GM23338 (cell line): Measurements from ENCODE around the gene FCHO2. TPM values are rescaled to one million over a fixed set of nuclear protein-coding genes. Genes with fewer than 3 reads are reported as not detected.

ENCODE experiments used
- CREB1 ChIP-seq: fragments of 250-450 bp; sonication (Bioruptor Pico); IDR thresholded peaks from 2 replicates; pipeline ENCODE4 v1.5.0; 2020; ENCODE audit warnings: low read depth, mild to moderate bottlenecking, moderate library complexity
- CTCF ChIP-seq, 2 experiments: fragments of 200-600 bp in 1 of 2; sonication (generic) in 1 of 2; conservative IDR thresholded peaks; 2 replicates each; pipeline versions ENCODE4 v1.5.1 to v1.6.1; 2016 to 2017; ENCODE audit warnings: antibody characterized with exemption in 2 of 2, low read depth in 2 of 2, mild to moderate bottlenecking in 2 of 2, moderate library complexity in 1 of 2
- STAT1 ChIP-seq: IDR thresholded peaks from one replicate; pipeline ENCODE4 v1.6.1; 2016; ENCODE audit warnings: antibody characterized with exemption; ENCODE audit not compliant: unreplicated experiment
- polyA plus RNA-seq: library from polyadenylated mRNA; unstranded; fragments of >200 nt; fragmentation: Nextera tagmentation; extraction: Ambion mirVana; gene quantifications from 2 replicates; pipeline ENCODE4 v1.2.1, GENCODE V29; 2016
- total RNA-seq: library from RNA; depleted of rRNA; stranded (reverse); fragments of >200 nt; shearing (Covaris generic); gene quantifications from 2 replicates; pipeline ENCODE4 v1.2.3, GENCODE V29; 2014
- TF ChIP-seq, protein P1 (sequence below): fragments of 250-450 bp; sonication (Bioruptor Pico); IDR thresholded peaks from 2 replicates; pipeline ENCODE4 v1.5.0; 2020; ENCODE audit warnings: mild to moderate bottlenecking, moderate library complexity
- TF ChIP-seq, protein P2 (sequence below): IDR thresholded peaks from one replicate; pipeline ENCODE4 v1.6.1; 2018; ENCODE audit warnings: antibody characterized with exemption; ENCODE audit not compliant: unreplicated experiment

Gene FCHO2
- total and polyA plus RNA-seq, 2 experiments from 2014 or later = 8.4 to 10.1 TPM

DNA sequence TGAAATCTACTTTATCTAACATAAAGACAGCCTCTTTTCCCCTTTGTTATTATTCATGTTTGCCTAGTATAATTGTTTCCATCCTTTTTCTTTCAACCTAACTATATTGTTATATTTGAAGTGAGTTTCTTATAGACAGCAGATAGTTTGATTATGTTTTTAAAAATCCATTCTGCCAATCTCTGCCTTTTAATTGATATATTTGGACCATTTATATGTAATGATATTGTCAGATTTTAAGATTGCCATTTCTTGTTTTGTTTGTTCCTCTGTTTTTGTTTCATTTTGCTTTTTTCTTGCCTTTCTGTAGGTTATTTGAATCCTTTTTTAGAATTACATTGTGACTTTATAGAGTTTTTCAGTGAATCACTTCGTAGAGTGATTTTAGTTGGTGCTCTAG is 89.8 kb downstream of the FCHO2 start (continued):
- TF ChIP-seq, protein P1, sequence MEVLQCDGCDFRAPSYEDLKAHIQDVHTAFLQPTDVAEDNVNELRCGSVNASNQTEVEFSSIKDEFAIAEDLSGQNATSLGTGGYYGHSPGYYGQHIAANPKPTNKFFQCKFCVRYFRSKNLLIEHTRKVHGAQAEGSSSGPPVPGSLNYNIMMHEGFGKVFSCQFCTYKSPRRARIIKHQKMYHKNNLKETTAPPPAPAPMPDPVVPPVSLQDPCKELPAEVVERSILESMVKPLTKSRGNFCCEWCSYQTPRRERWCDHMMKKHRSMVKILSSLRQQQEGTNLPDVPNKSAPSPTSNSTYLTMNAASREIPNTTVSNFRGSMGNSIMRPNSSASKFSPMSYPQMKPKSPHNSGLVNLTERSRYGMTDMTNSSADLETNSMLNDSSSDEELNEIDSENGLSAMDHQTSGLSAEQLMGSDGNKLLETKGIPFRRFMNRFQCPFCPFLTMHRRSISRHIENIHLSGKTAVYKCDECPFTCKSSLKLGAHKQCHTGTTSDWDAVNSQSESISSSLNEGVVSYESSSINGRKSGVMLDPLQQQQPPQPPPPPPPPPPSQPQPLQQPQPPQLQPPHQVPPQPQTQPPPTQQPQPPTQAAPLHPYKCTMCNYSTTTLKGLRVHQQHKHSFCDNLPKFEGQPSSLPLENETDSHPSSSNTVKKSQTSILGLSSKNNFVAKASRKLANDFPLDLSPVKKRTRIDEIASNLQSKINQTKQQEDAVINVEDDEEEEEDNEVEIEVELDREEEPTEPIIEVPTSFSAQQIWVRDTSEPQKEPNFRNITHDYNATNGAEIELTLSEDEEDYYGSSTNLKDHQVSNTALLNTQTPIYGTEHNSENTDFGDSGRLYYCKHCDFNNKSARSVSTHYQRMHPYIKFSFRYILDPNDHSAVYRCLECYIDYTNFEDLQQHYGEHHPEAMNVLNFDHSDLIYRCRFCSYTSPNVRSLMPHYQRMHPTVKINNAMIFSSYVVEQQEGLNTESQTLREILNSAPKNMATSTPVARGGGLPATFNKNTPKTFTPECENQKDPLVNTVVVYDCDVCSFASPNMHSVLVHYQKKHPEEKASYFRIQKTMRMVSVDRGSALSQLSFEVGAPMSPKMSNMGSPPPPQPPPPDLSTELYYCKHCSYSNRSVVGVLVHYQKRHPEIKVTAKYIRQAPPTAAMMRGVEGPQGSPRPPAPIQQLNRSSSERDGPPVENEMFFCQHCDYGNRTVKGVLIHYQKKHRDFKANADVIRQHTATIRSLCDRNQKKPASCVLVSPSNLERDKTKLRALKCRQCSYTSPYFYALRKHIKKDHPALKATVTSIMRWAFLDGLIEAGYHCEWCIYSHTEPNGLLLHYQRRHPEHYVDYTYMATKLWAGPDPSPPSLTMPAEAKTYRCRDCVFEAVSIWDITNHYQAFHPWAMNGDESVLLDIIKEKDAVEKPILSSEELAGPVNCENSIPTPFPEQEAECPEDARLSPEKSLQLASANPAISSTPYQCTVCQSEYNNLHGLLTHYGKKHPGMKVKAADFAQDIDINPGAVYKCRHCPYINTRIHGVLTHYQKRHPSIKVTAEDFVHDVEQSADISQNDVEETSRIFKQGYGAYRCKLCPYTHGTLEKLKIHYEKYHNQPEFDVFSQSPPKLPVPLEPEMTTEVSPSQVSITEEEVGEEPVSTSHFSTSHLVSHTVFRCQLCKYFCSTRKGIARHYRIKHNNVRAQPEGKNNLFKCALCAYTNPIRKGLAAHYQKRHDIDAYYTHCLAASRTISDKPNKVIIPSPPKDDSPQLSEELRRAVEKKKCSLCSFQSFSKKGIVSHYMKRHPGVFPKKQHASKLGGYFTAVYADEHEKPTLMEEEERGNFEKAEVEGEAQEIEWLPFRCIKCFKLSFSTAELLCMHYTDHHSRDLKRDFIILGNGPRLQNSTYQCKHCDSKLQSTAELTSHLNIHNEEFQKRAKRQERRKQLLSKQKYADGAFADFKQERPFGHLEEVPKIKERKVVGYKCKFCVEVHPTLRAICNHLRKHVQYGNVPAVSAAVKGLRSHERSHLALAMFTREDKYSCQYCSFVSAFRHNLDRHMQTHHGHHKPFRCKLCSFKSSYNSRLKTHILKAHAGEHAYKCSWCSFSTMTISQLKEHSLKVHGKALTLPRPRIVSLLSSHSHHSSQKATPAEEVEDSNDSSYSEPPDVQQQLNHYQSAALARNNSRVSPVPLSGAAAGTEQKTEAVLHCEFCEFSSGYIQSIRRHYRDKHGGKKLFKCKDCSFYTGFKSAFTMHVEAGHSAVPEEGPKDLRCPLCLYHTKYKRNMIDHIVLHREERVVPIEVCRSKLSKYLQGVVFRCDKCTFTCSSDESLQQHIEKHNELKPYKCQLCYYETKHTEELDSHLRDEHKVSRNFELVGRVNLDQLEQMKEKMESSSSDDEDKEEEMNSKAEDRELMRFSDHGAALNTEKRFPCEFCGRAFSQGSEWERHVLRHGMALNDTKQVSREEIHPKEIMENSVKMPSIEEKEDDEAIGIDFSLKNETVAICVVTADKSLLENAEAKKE (CRISPR knock-in tag) = no peak
- TF ChIP-seq CTCF (conservative IDR thresholded peaks at IDR 0.05; ENCODE audit: low read depth in 2 of 2) = no peak
- TF ChIP-seq CREB1 (CRISPR knock-in tag) = no peak
- TF ChIP-seq STAT1 = no peak
- TF ChIP-seq, protein P2, sequence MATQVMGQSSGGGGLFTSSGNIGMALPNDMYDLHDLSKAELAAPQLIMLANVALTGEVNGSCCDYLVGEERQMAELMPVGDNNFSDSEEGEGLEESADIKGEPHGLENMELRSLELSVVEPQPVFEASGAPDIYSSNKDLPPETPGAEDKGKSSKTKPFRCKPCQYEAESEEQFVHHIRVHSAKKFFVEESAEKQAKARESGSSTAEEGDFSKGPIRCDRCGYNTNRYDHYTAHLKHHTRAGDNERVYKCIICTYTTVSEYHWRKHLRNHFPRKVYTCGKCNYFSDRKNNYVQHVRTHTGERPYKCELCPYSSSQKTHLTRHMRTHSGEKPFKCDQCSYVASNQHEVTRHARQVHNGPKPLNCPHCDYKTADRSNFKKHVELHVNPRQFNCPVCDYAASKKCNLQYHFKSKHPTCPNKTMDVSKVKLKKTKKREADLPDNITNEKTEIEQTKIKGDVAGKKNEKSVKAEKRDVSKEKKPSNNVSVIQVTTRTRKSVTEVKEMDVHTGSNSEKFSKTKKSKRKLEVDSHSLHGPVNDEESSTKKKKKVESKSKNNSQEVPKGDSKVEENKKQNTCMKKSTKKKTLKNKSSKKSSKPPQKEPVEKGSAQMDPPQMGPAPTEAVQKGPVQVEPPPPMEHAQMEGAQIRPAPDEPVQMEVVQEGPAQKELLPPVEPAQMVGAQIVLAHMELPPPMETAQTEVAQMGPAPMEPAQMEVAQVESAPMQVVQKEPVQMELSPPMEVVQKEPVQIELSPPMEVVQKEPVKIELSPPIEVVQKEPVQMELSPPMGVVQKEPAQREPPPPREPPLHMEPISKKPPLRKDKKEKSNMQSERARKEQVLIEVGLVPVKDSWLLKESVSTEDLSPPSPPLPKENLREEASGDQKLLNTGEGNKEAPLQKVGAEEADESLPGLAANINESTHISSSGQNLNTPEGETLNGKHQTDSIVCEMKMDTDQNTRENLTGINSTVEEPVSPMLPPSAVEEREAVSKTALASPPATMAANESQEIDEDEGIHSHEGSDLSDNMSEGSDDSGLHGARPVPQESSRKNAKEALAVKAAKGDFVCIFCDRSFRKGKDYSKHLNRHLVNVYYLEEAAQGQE = no peak
